NCI-H2171 treated with DMSO at 0.1 percent for 48 hours (cell line): Measurements from ENCODE around the gene CCDC137.
A peak's percentile ranks its signal among the peaks of the same experiment; 100 is the strongest.

Experiments used
- DNase-seq: peaks from one replicate; lab custom pipeline; 2025; lab: John Stamatoyannopoulos, UW

CCDC137 gene

DNA sequence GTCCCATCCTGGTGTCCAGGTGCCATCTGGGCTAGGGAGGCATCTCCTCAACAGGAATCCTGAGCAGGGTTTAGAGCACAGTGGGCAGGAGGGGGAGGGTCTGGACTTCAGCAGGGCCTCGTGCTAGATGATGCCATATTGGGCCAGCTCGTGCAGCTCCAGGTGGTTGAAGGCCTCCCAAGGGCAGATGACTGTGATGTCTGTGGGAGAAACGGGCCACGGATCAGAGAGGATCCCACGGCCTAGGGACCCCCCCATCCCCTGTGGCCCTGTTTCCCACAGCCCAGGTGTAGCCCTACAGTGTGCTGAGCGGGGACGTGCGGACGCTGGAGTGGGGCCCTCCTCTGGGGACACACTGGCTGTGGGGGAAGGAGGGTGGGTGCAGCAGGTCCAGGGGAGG, 15.6 kb upstream of the CCDC137 start:
- no peak for DNase-seq

DNA sequence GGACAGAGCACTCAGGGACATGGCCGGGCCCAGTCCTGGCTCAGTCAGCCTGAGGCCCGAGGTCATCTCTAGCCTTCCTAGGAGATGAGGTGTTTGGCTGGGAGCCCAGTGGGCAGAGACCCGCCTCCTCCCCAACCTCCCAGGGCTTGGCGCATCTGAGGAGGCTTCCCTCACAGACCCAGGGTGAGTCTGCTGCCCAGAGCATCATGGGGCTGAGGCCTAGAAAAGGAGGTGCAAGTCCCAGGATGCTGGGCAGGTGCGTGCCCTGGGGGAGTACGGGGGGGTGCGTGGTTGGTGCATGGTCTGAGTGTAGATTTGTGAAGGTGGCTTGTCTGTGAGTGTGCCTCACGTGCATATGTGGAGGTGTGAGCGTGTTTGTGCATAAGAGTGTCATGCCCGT, 14.8 kb upstream of the CCDC137 start:
- DNase-seq, result no peak

DNA sequence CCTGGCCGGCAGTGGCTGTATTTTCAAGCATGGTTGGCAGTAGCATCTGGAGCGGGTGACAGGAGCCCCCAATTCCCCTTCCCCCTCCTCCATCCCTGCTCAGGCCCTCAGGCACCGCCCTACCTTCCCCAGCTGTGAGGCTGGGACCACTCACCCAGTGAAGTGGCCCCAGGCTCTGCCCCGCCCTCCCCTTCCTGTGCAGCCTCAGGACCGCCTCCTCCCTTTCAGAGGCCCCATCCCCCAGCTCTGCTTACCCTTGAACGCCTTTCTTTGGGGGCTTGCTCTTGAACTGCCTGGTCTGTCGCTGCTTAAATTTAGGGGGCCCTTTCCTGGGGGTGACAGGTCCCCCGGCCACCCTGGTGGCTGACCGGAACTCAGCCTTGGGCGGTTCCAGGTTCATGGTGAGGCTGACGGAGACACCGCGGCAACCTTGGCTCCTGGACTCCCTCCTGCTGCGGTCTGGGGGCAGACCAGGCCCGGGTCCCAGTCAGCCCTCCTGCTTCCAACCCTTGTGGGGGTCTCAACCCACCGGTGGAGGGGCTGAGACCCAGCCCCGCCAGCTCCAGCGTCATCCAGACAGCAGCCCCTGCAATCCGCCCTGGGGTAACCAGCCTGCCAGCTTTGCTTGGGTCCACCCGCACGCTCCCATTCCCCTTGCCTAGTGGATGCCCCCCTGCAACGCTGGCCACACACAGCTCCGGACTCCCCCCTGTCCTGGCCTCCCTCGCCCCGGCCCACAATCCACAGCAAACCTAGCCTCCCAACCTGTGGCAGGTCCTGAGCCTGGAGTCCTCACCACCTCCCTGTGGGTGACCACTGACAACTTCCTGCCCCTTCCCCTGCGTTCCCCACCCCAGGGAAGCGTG, 13.4 kb upstream of the CCDC137 start:
- DNase-seq, result no peak

DNA sequence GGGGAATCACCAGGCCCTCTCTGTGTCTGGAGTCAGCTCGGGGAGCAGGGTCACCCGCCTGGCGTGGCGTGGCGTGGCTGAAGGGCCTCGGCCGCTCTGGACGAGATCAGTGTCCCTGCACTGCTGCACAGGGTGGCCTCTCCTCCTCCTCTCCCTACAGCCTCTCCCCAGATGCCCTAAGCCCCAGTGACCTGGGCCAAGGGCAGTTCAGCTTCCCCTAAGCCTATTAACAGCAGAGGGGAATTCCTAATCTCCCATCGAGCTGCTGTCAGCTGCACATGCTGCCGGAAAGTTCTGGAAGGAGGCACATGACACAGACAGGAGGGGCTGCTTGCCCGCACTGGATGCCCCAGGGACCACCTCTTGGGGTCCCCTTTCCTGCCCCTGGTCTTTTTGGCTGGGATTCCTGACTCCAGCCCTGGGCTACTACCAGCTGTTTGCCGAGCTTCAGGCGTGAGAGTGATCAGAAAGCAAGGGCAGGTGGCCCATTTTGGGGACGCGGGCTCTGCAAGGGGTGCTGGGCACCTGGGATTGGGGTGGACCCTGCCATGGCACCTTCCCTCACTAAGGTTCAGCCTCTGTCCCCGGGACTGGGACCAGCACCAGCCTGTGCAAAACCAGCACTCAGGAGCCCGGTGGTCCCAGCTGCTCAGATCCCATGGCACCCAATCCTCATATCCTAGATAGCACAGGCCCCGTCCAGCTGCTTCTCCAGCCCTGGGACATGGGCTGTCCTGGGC, 11.0 kb upstream of the CCDC137 start:
- no peak for DNase-seq

- no peak for DNase-seq
Measured at GRCh38 chr17:81656118-81656743, 10.3 kb upstream of the CCDC137 start, which contains the start of gene PDE6G. PDE6G (minus strand) TSS chr17:81656542; CDS start chr17:81653305, 3,237 bp downstream.

DNA sequence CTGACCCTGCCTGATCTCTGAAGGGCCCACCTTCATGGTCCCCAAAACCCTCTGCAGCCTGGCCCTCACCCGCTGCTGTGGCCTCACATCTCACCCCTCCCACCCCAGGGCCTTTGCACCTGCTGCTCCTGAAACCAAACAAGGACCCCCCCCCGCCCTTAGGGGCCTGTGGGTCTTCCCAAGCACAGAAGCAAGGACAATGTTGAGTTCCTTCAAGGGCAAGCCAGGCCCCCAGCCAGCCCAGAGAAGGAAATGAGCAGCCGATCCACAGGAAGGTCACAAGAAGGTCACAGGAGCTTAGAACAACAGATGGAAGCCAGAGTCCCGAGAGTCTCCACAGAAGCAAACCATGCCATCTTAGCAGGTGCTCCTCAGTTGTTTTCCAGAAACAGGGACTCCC, 9.7 kb upstream of the CCDC137 start:
- peak; percentile 73 for DNase-seq

DNA sequence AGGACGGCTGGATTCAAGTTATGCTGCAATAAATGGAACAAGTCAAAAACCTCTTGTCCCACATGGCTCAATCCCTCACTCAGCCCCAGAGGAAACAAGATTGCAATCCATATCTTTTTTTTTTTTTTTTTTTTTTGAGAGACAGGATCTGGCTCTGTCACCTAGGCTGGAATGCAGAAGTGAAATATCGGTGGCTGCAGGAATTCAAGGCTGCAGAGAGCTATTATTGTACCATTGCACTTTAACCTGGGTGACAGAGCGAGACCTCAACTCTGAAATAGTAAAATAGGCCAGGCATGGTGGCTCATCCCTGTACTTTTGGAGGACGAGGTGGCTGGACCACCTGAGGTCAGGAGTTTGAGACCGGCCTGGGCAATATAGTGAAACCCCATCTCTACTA, 7.5 kb upstream of the CCDC137 start:
- no peak for DNase-seq

DNA sequence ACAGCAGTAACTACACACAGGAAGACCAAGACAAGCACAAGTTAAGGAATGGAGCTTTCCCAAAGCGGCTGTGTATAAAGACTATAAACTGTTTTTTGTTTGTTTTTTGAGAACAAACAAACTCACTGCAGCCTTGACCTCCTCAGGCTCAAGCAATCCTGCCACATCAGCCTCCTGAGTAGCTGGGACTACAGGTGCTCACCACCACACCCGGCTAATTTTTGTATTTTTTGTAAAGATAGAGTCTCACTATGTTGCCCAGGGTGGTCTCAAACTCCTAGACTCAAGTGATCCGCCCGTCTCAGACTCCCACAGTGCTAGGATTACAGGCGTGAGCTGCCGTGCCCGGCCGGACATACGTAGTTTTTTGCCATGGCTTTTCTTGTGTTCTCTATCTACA, 6.1 kb upstream of the CCDC137 start:
- DNase-seq, result no peak

DNA sequence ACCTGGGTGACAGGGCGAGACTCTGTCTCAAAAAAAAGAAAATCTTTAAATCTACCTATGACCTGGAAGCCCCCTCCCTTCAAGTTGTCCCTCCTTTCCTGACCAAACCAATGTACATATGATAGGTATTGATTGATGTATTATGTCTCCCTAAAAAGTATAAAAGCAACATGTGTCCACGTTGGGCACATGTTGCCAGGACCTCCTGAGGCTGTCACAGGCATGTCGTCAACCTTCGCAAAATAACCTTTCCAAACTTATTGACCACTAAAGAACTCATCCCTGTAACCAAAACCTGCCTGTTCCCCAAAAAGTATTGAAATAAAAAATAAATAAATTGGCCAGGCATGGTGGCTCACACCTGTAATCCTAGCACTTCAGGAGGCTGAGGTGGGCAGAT, 4.5 kb upstream of the CCDC137 start:
- DNase-seq, result no peak

DNA sequence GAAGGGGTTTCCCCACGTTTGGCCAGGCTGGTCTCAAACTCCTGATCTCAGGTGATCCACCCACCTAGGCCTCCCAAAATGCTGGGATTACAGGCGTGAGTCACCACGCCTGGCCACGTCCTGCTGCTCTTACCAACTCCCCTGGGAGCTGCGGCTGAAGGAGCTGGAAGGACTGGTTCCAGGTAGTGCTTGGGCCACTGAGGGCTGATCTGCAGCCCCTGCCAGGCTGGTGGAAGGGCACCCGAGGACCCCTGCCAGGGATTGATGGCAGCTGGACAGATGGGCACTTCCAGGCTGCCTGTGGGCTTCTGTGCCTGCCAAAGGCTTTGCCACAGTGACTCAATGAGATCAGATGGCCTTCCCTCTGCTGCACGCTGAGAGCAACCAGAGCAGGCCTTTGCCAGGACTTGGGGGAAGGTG, 2.5 kb upstream of the CCDC137 start:
- no peak for DNase-seq

- DNase-seq, result no peak
Measured at GRCh38 chr17:81665205-81666091, 1.1 kb upstream of the CCDC137 start.

- DNase-seq, result no peak
Measured at GRCh38 chr17:81666092-81666341, 520 bp upstream of the CCDC137 start.

DNA sequence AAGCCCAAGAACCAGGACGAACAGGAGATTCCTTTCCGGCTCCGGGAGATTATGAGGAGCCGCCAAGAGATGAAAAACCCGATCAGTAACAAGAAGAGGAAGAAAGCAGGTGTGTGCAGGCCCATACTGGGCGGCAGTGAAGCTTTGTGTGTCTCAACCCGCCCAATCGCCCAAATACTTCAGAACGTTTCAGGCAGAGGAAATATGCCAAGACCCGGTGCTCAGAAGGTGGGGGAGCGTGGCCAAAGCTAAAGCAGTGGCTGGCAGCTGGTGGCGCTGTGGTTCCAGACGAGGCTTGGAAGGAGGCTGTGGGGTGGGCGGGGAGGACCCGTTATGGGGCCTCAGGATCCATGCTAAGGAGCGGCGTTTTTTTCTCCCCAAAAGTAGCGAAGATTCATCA, 1.2 kb downstream of the CCDC137 start:
- no peak for DNase-seq

- no peak for DNase-seq
Measured at GRCh38 chr17:81672504-81672903, 6.0 kb downstream of the CCDC137 start.

- DNase-seq, result no peak
Measured at GRCh38 chr17:81672954-81673353, 6.4 kb downstream of the CCDC137 start.

DNA sequence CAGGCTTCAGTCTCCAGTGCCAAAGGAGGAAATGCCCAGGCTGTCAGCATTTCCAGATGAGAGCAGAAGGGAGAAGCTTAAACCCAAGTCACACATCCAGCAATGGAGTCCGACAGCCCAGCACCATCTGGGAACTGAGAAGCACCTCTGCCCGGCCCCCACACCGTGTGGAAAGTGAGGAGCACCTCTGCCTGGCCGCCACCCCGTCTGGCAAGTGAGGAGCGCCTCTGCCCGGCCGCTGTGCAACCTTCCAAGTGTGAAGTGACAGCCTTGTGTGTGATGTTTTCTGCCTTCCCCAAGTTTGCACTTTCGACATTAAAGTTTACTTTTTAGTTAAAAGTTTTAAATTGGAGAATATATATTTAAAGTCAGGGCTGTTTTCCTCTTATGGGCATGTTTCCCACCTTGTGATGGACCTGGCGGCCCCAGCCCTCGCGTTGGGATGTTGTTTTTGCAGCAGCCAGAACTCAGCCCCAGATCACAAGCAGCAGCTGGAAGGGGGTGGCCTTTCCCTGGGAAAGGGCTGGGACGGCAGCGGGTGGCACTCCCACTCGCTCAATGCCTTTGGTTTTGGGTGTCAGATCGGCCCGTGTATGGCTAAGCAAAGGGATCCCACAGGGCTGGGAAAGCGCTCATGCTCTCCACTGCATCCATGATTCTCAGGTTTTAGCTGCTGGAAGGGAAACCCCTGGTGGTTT, 7.2 kb downstream of the CCDC137 start:
- DNase-seq, result no peak

- peak; percentile 39 for DNase-seq
Measured at GRCh38 chr17:81675515-81676221, 9.1 kb downstream of the CCDC137 start.

DNA sequence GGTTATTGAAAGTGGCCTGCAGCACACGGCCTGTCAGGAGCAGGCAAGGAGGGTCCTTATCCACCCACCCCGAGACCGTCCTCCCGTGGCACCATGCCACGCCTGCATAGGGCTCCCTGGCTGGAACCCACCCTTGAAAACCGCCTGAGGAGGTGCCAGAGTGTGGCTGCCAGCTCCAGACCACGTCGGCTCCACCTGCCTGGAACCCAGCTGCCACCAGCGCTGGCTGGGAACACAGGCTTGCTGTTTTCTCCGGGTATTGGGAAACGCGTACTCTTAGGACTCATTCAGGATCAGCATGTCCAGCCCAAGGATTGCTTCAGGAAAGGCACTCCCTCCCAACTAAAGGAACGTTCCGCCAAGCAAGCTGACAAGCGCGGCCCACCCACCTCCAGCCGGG, 10.4 kb downstream of the CCDC137 start:
- DNase-seq, result peak; percentile 17

- DNase-seq, result no peak
Measured at GRCh38 chr17:81680150-81680549, 13.6 kb downstream of the CCDC137 start.

GRCh38 chr17:81681672-81682071, 15.1 kb downstream of the CCDC137 start:
- peak; percentile 87 for DNase-seq
